ENCODE data around the gene HHLA2. TPM values are rescaled to one million over a fixed set of nuclear protein-coding genes. Genes with fewer than 3 reads are reported as not detected.
"Not testable (repeated sequence)": the region's sequence is repeated elsewhere in the genome, so short reads cannot be mapped to it uniquely, and the experiment has no call there.

Gene HHLA2
- total and polyA plus RNA-seq, 12 donors: not detected

DNA sequence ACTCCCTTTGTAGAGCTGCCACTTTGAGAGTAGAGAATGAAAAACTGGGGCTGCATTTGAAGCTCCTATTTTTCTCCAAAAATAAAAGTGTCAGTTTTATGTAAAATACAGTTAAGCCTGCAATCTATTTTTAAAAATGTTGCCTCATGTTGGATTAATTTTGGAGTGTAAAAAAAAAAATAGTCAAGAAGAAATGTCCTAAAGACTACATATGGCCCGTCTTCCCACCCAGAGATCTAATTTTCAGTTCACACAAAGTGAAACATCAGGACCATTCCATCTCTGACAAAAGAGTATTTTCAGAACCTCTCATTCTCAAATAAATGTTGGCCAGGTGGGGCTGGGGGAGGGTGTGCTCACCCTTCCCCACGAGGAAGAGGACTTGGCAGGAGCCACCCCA lies 62.7 kb downstream of the HHLA2 start:
- Histone ChIP-seq H3K27ac (no peak overlapping the region), H3K4me1 (no peaks in the 10 kb centered on the region), H3K27me3 (no peaks in the 10 kb centered on the region), H3K36me3 (no peaks in the 10 kb centered on the region), H3K9me3 (no peaks in the 10 kb centered on the region), H3K4me3 (no peak overlapping the region)
- intact Hi-C loops (cut with DNase I): no loop called here
- DNase-seq: no peak
- 70 to 83% methylated on average over 2 of the region's 2 CpGs for WGBS, 2 donors
- no peak for ATAC-seq
- TF ChIP-seq, protein P1, sequence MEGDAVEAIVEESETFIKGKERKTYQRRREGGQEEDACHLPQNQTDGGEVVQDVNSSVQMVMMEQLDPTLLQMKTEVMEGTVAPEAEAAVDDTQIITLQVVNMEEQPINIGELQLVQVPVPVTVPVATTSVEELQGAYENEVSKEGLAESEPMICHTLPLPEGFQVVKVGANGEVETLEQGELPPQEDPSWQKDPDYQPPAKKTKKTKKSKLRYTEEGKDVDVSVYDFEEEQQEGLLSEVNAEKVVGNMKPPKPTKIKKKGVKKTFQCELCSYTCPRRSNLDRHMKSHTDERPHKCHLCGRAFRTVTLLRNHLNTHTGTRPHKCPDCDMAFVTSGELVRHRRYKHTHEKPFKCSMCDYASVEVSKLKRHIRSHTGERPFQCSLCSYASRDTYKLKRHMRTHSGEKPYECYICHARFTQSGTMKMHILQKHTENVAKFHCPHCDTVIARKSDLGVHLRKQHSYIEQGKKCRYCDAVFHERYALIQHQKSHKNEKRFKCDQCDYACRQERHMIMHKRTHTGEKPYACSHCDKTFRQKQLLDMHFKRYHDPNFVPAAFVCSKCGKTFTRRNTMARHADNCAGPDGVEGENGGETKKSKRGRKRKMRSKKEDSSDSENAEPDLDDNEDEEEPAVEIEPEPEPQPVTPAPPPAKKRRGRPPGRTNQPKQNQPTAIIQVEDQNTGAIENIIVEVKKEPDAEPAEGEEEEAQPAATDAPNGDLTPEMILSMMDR (IDR thresholded peaks at IDR 0.05): no peak

DNA sequence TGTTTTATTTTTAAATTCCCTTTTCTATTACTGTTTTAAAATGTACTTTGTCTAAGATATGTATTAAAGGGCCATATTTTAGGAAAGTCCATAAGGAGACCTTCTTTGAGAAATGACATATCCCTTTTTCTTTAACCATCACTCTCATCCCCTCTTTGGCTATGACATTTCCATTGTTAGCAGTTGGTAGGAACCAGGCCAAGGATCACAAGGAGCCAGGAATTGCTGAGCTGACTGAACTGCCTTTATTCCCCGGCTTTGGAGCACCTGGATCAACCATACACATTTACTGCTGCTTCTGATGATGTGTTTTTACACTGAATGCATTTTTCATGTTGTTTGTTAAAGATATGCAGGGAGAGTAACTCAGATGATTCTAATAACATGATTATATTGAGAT lies 79.7 kb downstream of the HHLA2 start:
- DNase-seq: no peak
- no peak for ATAC-seq
- H3K27me3 ChIP-seq: no peaks in the 10 kb centered on the region
- TF ChIP-seq, protein P1 (IDR thresholded peaks at IDR 0.05): no peak
- no peaks in the 10 kb centered on the region for H3K4me1 ChIP-seq
- no peaks in the 10 kb centered on the region for H3K9me3 ChIP-seq
- H3K36me3 ChIP-seq: no peaks in the 10 kb centered on the region
- H3K4me3 ChIP-seq: no peak overlapping the region
- intact Hi-C loops (cut with DNase I): no loop called here
- no peak overlapping the region for H3K27ac ChIP-seq
- WGBS, 2 donors: 0% methylated on average over 1 of the region's 1 CpG

DNA sequence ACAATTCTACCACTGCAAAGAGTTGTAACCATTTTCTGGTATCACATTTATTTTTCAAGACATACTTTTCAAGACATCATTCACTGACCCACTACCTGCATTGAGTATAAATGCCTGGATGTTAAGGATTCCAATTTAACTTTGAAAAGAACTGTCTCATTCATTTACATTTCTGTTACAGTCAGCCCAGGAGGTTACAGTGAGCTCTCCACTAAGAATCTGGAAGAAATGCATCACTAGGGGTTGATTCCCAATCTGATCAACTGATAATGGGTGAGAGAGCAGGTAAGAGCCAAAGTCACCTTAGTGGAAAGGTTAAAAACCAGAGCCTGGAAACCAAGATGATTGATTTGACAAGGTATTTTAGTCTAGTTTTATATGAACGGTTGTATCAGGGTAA lies 81.0 kb downstream of the HHLA2 start:
- intact Hi-C loops (cut with DNase I): no loop called here
- H3K27ac ChIP-seq: no peak overlapping the region
- no peak for DNase-seq
- WGBS, 2 donors: 76 to 86% methylated on average over 1 of the region's 1 CpG
- ATAC-seq: no peak
- TF ChIP-seq, protein P1 (IDR thresholded peaks at IDR 0.05): no peak
- H3K4me1 ChIP-seq: no peaks in the 10 kb centered on the region
- H3K27me3 ChIP-seq: no peaks in the 10 kb centered on the region
- H3K9me3 ChIP-seq: no peaks in the 10 kb centered on the region
- no peak overlapping the region for H3K4me3 ChIP-seq
- H3K36me3 ChIP-seq: no peaks in the 10 kb centered on the region

DNA sequence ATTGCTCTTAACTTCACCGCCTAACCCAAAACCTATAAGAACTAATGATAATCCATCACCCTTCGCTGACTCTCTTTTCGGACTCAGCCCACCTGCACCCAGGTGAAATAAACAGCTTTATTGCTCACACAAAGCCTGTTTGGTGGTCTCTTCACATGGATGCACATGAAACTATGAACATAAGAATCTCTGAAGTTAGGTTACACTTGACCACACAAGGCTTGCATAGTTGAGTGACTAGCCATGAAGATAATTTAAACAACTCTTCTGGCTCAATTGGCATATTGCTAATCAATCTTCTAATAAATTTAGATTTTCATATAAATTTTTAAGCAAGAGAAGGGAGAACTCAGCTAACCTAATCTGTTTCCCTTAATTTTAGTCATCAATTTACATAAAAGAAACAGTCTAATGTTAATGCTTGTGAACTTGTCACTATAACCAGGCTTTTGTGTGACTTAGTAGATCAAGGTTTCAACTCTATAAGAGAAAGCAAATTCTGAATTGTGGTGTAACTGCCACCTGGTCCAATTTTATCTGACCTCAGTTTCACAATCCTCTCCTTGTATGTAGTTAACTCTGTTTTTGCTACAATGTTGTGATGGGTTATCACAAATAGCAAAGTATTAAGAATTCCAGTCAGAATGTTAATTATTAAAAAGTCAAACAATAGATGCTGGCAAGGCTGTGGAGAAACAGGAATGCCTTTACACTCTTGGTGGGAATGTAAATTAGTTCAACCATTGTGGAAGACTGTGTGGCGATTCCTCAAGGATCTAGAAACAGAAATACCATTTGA lies 82.0 kb downstream of the HHLA2 start:
- 93 to 96% methylated on average over 4 of the region's 4 CpGs for WGBS, 2 donors
- Histone ChIP-seq H3K4me3 (no peak overlapping the region), H3K36me3 (no peaks in the 10 kb centered on the region), H3K9me3 (no peaks in the 10 kb centered on the region), H3K4me1 (no peaks in the 10 kb centered on the region), H3K27me3 (no peaks in the 10 kb centered on the region), H3K27ac (no peak overlapping the region)
- DNase-seq (no peak), ATAC-seq (no peak)
- intact Hi-C loops (cut with DNase I): no loop called here
- TF ChIP-seq, protein P1 (IDR thresholded peaks at IDR 0.05): no peak

DNA sequence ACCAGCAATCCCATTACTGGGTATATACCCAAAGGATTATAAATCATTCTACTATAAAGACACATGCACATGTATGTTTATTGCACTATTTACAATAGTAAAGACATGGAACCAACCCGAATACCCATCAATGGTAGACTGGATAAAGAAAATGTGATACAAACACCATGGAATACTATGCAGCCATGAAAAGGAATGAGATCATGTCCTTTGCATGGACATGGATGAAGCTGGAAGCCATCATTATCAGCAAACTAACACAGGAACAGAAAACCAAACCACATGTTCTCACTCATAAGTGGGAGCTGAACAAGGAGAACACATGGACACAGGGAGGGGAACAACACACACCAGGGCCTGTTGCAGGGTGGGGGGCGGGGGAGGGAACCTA lies 82.6 kb downstream of the HHLA2 start:
- intact Hi-C loops (cut with DNase I); H3K4me3 ChIP-seq; H3K27me3 ChIP-seq; H3K4me1 ChIP-seq; H3K27ac ChIP-seq; H3K9me3 ChIP-seq; H3K36me3 ChIP-seq; ATAC-seq; DNase-seq: not testable (repeated sequence)
- WGBS, 2 donors: 83 to 91% methylated on average over 2 of the region's 2 CpGs

All from heart right ventricle (tissue), 16 donors.